RWPE1 (cell line): ENCODE results near the gene CDKN1B.

Experiments
- CTCF ChIA-PET: fragments of 350-600 bp; sonication (Branson Sonifier 250); formaldehyde crosslinking; extraction: SDS; loops from one replicate; lab custom pipeline; 2021; lab: Yijun Ruan, JAX
- POLR2A ChIA-PET: fragments of 400-600 bp; formaldehyde crosslinking; extraction: SDS; loops from one replicate; lab custom pipeline; 2020; ENCODE audit warnings: antibody characterized with exemption; ENCODE audit not compliant: low non-redundant PET; lab: Yijun Ruan, JAX
- DNase-seq: peaks from one replicate; pipeline ENCODE4 v3.0.0; 2012; ENCODE audit warnings: low spot score
- H3K27ac ChIP-seq: fragments of 450-650 bp; 2 replicates; pipeline ENCODE4 v1.5.1; 2017
- TF ChIP-seq, protein P1 (sequence below): fragments of 450-650 bp; conservative IDR thresholded peaks from 2 replicates; pipeline ENCODE4 v1.5.1; 2017; ENCODE audit warnings: low read depth, mild to moderate bottlenecking

CDKN1B gene

DNA sequence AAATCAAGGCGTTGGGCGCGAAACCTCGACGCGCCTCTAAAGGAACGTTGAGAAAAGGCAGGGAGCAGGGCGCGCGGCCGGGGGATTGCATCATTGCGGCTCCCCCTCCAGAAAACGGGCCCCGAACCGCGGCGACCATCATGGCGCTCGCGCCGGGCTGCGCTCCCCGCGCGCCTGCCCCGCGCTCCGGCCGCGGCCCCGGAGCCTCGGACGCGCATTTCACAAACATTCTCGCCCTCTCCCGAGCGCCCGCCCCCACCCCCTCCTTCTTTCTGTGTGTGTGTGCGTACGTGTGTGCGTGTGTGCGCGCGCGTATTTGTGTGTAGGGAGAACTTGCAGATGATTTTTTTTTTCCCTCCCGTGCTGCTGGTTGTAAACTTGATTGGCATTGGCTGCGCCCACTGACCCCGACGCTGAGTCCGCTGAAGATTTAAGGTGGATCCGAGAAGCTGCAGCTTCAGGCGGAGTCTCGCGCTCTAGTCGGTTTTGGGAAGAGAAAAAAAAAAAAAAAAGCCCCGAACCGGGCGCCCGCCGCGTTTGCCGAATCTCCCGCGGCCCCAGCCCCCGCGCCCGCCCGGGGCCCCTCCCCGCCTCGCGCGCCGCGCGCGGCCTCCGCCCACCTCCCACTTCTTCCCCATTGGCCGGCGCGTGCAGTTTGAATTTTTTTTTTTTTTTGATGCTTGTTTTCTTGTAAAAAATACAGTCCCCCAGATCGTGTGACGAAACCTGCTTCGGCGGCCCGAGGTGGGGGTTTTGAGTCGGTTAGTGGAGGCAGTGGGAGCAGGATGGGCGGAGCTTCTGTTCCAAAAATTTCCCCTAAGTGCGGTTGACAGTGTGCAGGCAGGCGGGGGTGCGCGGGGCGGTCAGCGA, 8.2 kb downstream of the CDKN1B start:
- peak; percentile 93 for DNase-seq
- POLR2A ChIA-PET = interaction anchor here (0.7 to 1.0 kb wide), 3 partner anchors 9 to 181 kb away, joined by 3 to 6 read pairs (median 6); no protein-coding TSS in a partner anchor
- TF ChIP-seq, protein P1, sequence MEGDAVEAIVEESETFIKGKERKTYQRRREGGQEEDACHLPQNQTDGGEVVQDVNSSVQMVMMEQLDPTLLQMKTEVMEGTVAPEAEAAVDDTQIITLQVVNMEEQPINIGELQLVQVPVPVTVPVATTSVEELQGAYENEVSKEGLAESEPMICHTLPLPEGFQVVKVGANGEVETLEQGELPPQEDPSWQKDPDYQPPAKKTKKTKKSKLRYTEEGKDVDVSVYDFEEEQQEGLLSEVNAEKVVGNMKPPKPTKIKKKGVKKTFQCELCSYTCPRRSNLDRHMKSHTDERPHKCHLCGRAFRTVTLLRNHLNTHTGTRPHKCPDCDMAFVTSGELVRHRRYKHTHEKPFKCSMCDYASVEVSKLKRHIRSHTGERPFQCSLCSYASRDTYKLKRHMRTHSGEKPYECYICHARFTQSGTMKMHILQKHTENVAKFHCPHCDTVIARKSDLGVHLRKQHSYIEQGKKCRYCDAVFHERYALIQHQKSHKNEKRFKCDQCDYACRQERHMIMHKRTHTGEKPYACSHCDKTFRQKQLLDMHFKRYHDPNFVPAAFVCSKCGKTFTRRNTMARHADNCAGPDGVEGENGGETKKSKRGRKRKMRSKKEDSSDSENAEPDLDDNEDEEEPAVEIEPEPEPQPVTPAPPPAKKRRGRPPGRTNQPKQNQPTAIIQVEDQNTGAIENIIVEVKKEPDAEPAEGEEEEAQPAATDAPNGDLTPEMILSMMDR = no peak
- CTCF ChIA-PET = interaction anchor here (0.7 kb wide), 1 partner anchor 96 kb away, joined by 3 read pairs; no protein-coding TSS in a partner anchor
- peak overlapping the region; percentile 100 for H3K27ac ChIP-seq

DNA sequence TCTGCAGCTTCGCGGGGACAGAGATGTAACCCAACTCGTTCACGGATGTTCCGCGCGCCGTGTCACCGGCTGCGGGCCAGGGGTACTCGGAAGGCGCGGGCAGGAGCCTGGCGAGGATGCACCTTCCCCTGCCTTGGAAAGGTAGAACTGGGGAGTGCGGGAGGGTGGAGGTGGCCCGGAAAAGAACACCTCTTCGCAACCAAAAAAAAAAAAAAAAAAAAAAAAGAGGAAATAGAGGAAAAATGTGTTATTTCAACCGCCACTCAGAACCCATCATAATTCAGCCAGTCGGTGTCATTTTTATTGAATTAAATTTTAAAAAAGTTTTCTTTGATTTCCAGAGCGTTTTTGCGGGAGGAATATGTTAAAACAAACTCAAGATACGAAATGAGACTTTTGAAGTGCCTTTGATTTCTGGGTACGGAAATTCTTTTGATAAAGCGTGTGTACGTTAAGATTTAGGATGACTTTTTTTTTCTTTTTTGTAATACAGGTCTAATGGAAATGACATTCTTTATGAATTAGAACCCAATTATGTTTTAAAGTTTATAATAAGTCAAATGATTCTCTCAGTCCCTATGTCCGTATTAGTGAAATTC, 8.9 kb downstream of the CDKN1B start:
- TF ChIP-seq, protein P1 = no peak
- ChIA-PET POLR2A (interaction anchor here (0.7 to 1.0 kb wide), 2 partner anchors 10 to 61 kb away, joined by 3 to 6 read pairs; no protein-coding TSS in a partner anchor), CTCF (interaction anchor here (0.5 to 0.7 kb wide), 2 partner anchors 95 to 166 kb away, joined by 3 read pairs; no protein-coding TSS in a partner anchor)
- peak overlapping the region; percentile 100 for H3K27ac ChIP-seq
- no peak for DNase-seq

DNA sequence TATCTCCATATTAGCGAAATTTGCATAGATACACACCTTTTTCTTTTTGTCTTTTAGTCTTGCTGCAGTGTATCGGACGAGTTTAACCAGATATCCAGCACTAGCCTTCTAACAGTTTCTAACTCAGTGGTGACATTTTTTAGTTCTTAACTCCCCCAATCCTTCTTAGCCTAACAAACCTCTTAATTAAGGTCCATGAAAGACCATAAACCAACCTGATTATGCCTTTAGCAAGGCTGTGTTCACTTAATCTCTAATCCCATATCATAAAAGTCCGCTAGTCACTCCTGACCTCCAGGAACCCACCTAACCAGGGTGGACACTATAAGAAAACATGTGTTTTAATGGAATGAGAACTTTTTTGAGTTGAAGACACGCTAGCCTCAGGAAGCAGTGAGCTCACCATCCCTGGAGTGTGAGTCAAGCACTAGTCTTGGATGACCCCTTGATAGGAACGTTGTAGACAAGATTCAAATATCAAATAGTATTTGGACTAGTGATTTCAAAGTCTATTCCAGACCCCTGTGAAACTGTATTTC, 9.5 kb downstream of the CDKN1B start:
- TF ChIP-seq, protein P1 = no peak
- ChIA-PET POLR2A (no interaction called here), CTCF (interaction anchor here (1.0 kb wide), 1 partner anchor 10 kb away, joined by 8 read pairs; no protein-coding TSS in a partner anchor)
- H3K27ac ChIP-seq = no peak overlapping the region
- DNase-seq = no peak

DNA sequence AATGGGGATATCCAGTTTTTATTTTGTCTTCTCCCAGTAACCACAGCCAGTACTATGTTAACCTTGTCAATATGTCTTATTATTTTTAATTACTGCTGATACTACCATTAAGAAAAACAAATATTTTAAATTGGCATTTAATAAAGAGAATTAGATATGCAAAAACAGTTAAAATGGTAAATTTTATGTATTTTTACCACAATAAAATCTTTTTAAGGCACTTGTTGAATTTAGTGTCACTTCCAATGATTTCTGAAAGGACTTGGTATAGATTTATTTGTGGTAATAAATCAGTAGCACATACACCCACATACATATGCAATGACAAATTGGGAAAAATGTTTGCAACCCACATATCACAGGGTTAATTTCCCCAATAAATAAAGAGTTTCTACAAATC, 14.0 kb downstream of the CDKN1B start:
- TF ChIP-seq, protein P1 = no peak
- CTCF ChIA-PET = no interaction called here
- POLR2A ChIA-PET = no interaction called here
- H3K27ac ChIP-seq = no peak overlapping the region
- DNase-seq = no peak

DNA sequence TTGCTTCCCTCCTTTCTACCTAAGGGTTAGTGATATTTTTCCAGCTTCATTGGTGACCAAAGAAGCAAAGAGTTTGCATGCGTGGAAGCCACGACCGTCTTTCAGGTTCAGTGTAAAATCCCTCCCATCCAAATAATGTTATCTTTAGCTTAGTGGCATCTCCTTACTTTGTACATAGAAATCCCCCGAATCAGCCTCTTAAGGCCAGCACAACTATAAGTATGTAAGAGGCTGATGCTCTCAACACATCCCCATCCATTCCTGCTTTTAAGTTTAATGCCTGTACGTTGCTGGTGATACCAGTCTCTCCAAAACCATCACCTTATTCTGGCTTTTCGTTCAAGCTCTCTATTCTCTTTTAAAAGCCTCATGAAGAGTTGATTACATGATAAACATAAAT, 14.6 kb downstream of the CDKN1B start:
- no peak for DNase-seq
- POLR2A ChIA-PET = no interaction called here
- no peak overlapping the region for H3K27ac ChIP-seq
- TF ChIP-seq, protein P1 = no peak
- CTCF ChIA-PET = no interaction called here

DNA sequence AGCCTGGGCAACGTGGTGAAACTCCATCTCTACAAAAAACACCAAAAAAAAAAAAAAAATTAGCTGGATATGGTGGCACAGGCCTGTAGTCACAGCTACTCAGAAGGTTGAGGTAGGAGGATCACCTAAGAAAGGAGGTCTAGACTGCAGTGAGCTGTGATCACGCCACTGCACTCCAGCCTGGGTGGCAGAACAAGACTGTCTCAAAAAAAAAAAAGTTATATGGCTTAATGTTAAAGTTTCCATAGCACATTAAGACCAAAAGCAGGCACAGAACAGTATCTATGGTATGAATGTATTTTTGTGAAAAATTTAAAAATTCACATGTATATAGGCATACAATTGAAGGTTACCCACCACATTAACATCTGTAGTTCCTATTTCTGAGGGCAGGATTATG, 15.9 kb downstream of the CDKN1B start:
- no peak overlapping the region for H3K27ac ChIP-seq
- ChIA-PET POLR2A (no interaction called here), CTCF (interaction anchor here (0.6 to 0.7 kb wide), 3 partner anchors 43 to 422 kb away, joined by 3 to 5 read pairs (median 3); no protein-coding TSS in a partner anchor)
- no peak for DNase-seq
- TF ChIP-seq, protein P1 = no peak
